Neural progenitor cell (in vitro differentiated cells): ENCODE measurements around the gene HADHB. TPM values are rescaled to one million over a fixed set of nuclear protein-coding genes. Genes with fewer than 3 reads are reported as not detected.

Experiments
- DNase-seq: peaks from one replicate; pipeline ENCODE4 v3.0.0-alpha.2; 2016; ENCODE audit warnings: low spot score
- H2AFZ ChIP-seq: fragments of 200-600 bp; sonication (generic); replicated peaks from 2 replicates; pipeline ENCODE4 v1.6.1; 2016; ENCODE audit warnings: antibody characterized with exemption
- H3F3A ChIP-seq: fragments of 200-600 bp; sonication (generic); 2 replicates; pipeline ENCODE4 v1.6.1; 2016; ENCODE audit warnings: antibody characterized with exemption, low read depth
- H3K27ac ChIP-seq: fragments of 200-600 bp; sonication (generic); 2 replicates; pipeline ENCODE4 v1.5.1; 2016; ENCODE audit warnings: mild to moderate bottlenecking
- H3K27me3 ChIP-seq: fragments of 200-600 bp; sonication (generic); 2 replicates; pipeline ENCODE4 v1.6.1; 2016; ENCODE audit warnings: mild to moderate bottlenecking, moderate library complexity
- H3K36me3 ChIP-seq: fragments of 200-600 bp; sonication (generic); 2 replicates; pipeline ENCODE4 v1.5.1; 2016
- H3K4me1 ChIP-seq: fragments of 200-600 bp; sonication (generic); 2 replicates; pipeline ENCODE4 v1.6.1; 2016; ENCODE audit warnings: mixed run types
- H3K4me2 ChIP-seq: fragments of 200-600 bp; sonication (generic); 2 replicates; pipeline ENCODE4 v1.6.1; 2016
- H3K4me3 ChIP-seq: fragments of 200-600 bp; sonication (generic); 2 replicates; pipeline ENCODE4 v1.5.1; 2016
- H3K79me2 ChIP-seq: fragments of 200-600 bp; sonication (generic); 2 replicates; pipeline ENCODE4 v1.6.1; 2016; ENCODE audit warnings: low read depth
- H3K9ac ChIP-seq: fragments of 200-600 bp; sonication (generic); 2 replicates; pipeline ENCODE4 v1.6.1; 2016
- H3K9me3 ChIP-seq: fragments of 200-600 bp; sonication (generic); 2 replicates; pipeline ENCODE4 v1.5.1; 2016; ENCODE audit warnings: low read depth
- H4K20me1 ChIP-seq: fragments of 200-600 bp; sonication (generic); 2 replicates; pipeline ENCODE4 v1.6.1; 2016; ENCODE audit warnings: low read depth
- H3K27ac Mint-ChIP-seq: 3 replicates; pipeline ENCODE4 v1.8.0; 2021; ENCODE audit warnings: mixed read lengths
- H3K27me3 Mint-ChIP-seq: 2 replicates; pipeline ENCODE4 v1.8.0; 2022; ENCODE audit warnings: low read depth, mild to moderate bottlenecking, inconsistent platforms, moderate library complexity, mixed read lengths; ENCODE audit not compliant: insufficient read depth
- H3K36me3 Mint-ChIP-seq: 3 replicates; pipeline ENCODE4 v1.8.0; 2021; ENCODE audit warnings: mixed read lengths
- H3K4me1 Mint-ChIP-seq: 3 replicates; pipeline ENCODE4 v1.8.0; 2021; ENCODE audit warnings: mixed read lengths
- H3K4me3 Mint-ChIP-seq: 3 replicates; pipeline ENCODE4 v1.8.0; 2021; ENCODE audit warnings: mild to moderate bottlenecking, moderate library complexity, mixed read lengths
- H3K9me3 Mint-ChIP-seq: 3 replicates; pipeline ENCODE4 v1.8.0; 2020; ENCODE audit warnings: mixed read lengths
- CTCF ChIP-seq: fragments of 200-600 bp; sonication (generic); IDR thresholded peaks from 2 replicates; pipeline ENCODE4 v1.5.1; 2017; ENCODE audit warnings: antibody characterized with exemption, mild to moderate bottlenecking
- EZH2 ChIP-seq: fragments of 200-600 bp; sonication (generic); IDR thresholded peaks from 2 replicates; pipeline ENCODE4 v1.6.1; 2017; ENCODE audit warnings: antibody characterized with exemption, mild to moderate bottlenecking, moderate library complexity
- EZH2phosphoT487 ChIP-seq: fragments of 200-600 bp; sonication (generic); IDR thresholded peaks from 2 replicates; pipeline ENCODE4 v1.6.1; 2017; ENCODE audit warnings: antibody characterized with exemption
- total RNA-seq: library from RNA; depleted of rRNA; stranded (reverse); fragments of >200 nt; gene quantifications from 2 replicates; pipeline ENCODE4 v1.2.3, GENCODE V29; 2015; ENCODE audit warnings: low replicate concordance

HADHB gene
- total RNA-seq, 1 donor from 2014 or later: 40.6 TPM

GRCh38 chr2:26316041-26316440 is 71.3 kb downstream of the HADHB start:
- no peak overlapping the region for H2AFZ ChIP-seq
- no peak overlapping the region for H3K9ac ChIP-seq
- H4K20me1 ChIP-seq: no peaks in the 10 kb centered on the region
- DNase-seq: peak; percentile 45
- no peaks in the 10 kb centered on the region for H3K27me3 ChIP-seq
- H3K27ac Mint-ChIP-seq: peak overlapping the region; percentile 85
- H3K4me1 Mint-ChIP-seq: peaks cover 10% of the 10 kb centered on the region
- H3K27ac ChIP-seq: no peak overlapping the region
- H3K9me3 ChIP-seq: no peaks in the 10 kb centered on the region
- no peaks in the 10 kb centered on the region for H3K79me2 ChIP-seq
- no peaks in the 10 kb centered on the region for H3F3A ChIP-seq
- no peaks in the 10 kb centered on the region for H3K36me3 ChIP-seq
- H3K4me3 Mint-ChIP-seq: no peak overlapping the region
- peak; percentile 39 for TF ChIP-seq CTCF
- no peak for TF ChIP-seq EZH2
- no peak overlapping the region for H3K4me3 ChIP-seq
- no peaks in the 10 kb centered on the region for H3K36me3 Mint-ChIP-seq
- H3K4me2 ChIP-seq: no peak overlapping the region
- H3K27me3 Mint-ChIP-seq: peaks cover 2% of the 10 kb centered on the region
- peaks cover 10% of the 10 kb centered on the region for H3K4me1 ChIP-seq
- H3K9me3 Mint-ChIP-seq: no peaks in the 10 kb centered on the region

GRCh38 chr2:26316845-26317244 is 72.1 kb downstream of the HADHB start:
- H3K36me3 Mint-ChIP-seq: no peaks in the 10 kb centered on the region
- Histone ChIP-seq H3F3A (no peaks in the 10 kb centered on the region), H3K27ac (no peak overlapping the region), H3K4me1 (peaks cover 10% of the 10 kb centered on the region), H3K9me3 (no peaks in the 10 kb centered on the region), H3K9ac (no peak overlapping the region), H3K4me2 (no peak overlapping the region), H3K4me3 (no peak overlapping the region), H2AFZ (no peak overlapping the region), H3K36me3 (no peaks in the 10 kb centered on the region), H3K79me2 (no peaks in the 10 kb centered on the region), H3K27me3 (no peaks in the 10 kb centered on the region), H4K20me1 (no peaks in the 10 kb centered on the region)
- H3K27ac Mint-ChIP-seq: peak overlapping the region; percentile 85
- peak overlapping the region; percentile 33 for H3K4me3 Mint-ChIP-seq
- no peaks in the 10 kb centered on the region for H3K9me3 Mint-ChIP-seq
- no peak for TF ChIP-seq EZH2phosphoT487
- no peak for TF ChIP-seq CTCF
- no peak for TF ChIP-seq EZH2
- no peak for DNase-seq
- H3K4me1 Mint-ChIP-seq: peaks cover 10% of the 10 kb centered on the region
- peaks cover 2% of the 10 kb centered on the region for H3K27me3 Mint-ChIP-seq

- no peak for DNase-seq
- no peaks in the 10 kb centered on the region for H3F3A ChIP-seq
- no peaks in the 10 kb centered on the region for H3K79me2 ChIP-seq
- no peaks in the 10 kb centered on the region for H4K20me1 ChIP-seq
- Mint-ChIP-seq H3K36me3 (no peaks in the 10 kb centered on the region), H3K27me3 (peaks cover 2% of the 10 kb centered on the region), H3K27ac (peak overlapping the region; percentile 10), H3K9me3 (no peaks in the 10 kb centered on the region), H3K4me1 (peaks cover 10% of the 10 kb centered on the region), H3K4me3 (peak overlapping the region; percentile 28)
- H3K4me2 ChIP-seq: no peak overlapping the region
- no peak overlapping the region for H3K4me3 ChIP-seq
- H3K9ac ChIP-seq: no peak overlapping the region
- TF ChIP-seq EZH2: no peak
- no peak for TF ChIP-seq EZH2phosphoT487
- TF ChIP-seq CTCF: no peak
- H3K27ac ChIP-seq: no peak overlapping the region
- no peaks in the 10 kb centered on the region for H3K9me3 ChIP-seq
- no peak overlapping the region for H2AFZ ChIP-seq
- no peaks in the 10 kb centered on the region for H3K36me3 ChIP-seq
- peaks cover 10% of the 10 kb centered on the region for H3K4me1 ChIP-seq
- no peaks in the 10 kb centered on the region for H3K27me3 ChIP-seq
Observed at GRCh38 chr2:26317377-26318105, 72.8 kb downstream of the HADHB start.
